ENCODE data around the gene MBD5.

DNA sequence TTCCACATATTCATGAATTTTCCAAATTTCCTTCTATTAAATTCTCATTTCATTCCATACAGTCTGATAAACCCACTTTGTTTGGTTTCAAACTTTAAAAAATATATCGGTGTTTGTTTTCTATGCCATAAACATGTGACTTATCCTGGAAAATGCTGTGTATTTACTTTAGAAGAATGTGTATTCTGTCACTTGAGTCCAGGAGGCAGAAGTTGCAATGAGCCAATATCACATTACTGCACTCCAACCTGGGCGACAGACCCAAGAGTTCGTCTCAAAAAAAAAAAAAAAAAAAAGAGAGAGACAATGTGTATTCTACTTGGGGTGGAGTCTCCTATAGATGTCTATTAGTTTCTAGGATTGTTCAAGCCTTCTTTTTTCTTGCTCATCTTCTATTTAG is 31.8 kb downstream of the MBD5 start:
- TF ChIP-seq, protein P1, sequence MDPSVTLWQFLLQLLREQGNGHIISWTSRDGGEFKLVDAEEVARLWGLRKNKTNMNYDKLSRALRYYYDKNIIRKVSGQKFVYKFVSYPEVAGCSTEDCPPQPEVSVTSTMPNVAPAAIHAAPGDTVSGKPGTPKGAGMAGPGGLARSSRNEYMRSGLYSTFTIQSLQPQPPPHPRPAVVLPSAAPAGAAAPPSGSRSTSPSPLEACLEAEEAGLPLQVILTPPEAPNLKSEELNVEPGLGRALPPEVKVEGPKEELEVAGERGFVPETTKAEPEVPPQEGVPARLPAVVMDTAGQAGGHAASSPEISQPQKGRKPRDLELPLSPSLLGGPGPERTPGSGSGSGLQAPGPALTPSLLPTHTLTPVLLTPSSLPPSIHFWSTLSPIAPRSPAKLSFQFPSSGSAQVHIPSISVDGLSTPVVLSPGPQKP (IDR thresholded peaks at IDR 0.05; ENCODE audit: low read depth, low read length) = no peak
- TF ChIP-seq MAFK (IDR thresholded peaks at IDR 0.05; ENCODE audit: partially characterized antibody) = no peak

Data from A549 (cell line).